MM.1S (cell line): ENCODE data around the gene ZMYND12.

ENCODE experiments used
- DNase-seq: peaks from one replicate; pipeline ENCODE4 v3.0.0-alpha.2; 2015
- H2AFZ ChIP-seq: fragments of 300-600 bp; sonication (generic); 2 replicates; pipeline ENCODE4 v1.6.0; 2016; ENCODE audit warnings: antibody characterized with exemption, low read length
- H3F3A ChIP-seq: fragments of 300-600 bp; sonication (generic); 2 replicates; pipeline ENCODE4 v1.6.1; 2016; ENCODE audit warnings: mild to moderate bottlenecking, antibody characterized with exemption, low read length, moderate library complexity, mixed read lengths; ENCODE audit not compliant: insufficient read depth
- H3K27ac ChIP-seq: fragments of 300-600 bp; sonication (generic); 2 replicates; pipeline ENCODE4 v1.5.1; 2016; ENCODE audit warnings: mild to moderate bottlenecking, low read length
- H3K27me3 ChIP-seq: fragments of 300-600 bp; sonication (generic); replicated peaks from 2 replicates; pipeline ENCODE4 v1.6.0; 2016; ENCODE audit warnings: low read length; ENCODE audit not compliant: insufficient read depth
- H3K36me3 ChIP-seq: fragments of 300-600 bp; sonication (generic); replicated peaks from 2 replicates; pipeline ENCODE4 v1.6.1; 2016; ENCODE audit warnings: mild to moderate bottlenecking, low read length, mixed read lengths; ENCODE audit not compliant: insufficient read depth
- H3K4me1 ChIP-seq: fragments of 300-600 bp; sonication (generic); 2 replicates; pipeline ENCODE4 v1.6.1; 2016; ENCODE audit warnings: low read length, mixed read lengths
- H3K4me2 ChIP-seq: fragments of 300-600 bp; sonication (generic); 2 replicates; pipeline ENCODE4 v1.6.0; 2016; ENCODE audit warnings: low read depth, low read length
- H3K4me3 ChIP-seq: fragments of 300-600 bp; sonication (generic); 2 replicates; pipeline ENCODE4 v1.5.1; 2016; ENCODE audit warnings: low read length, mixed read lengths
- H3K79me2 ChIP-seq: fragments of 300-600 bp; sonication (generic); 2 replicates; pipeline ENCODE4 v1.6.1; 2016; ENCODE audit warnings: mixed run types, low read length, mixed read lengths
- H3K9ac ChIP-seq: fragments of 300-600 bp; sonication (generic); 2 replicates; pipeline ENCODE4 v1.6.1; 2016; ENCODE audit warnings: low read length, mixed read lengths
- H3K9me2 ChIP-seq: fragments of 300-600 bp; sonication (generic); replicated peaks from 2 replicates; pipeline ENCODE4 v1.6.1; 2016; ENCODE audit warnings: mild to moderate bottlenecking, low read length, mixed read lengths; ENCODE audit not compliant: insufficient read depth
- H3K9me3 ChIP-seq: fragments of 300-600 bp; sonication (generic); replicated peaks from 2 replicates; pipeline ENCODE4 v1.6.1; 2016; ENCODE audit warnings: mild to moderate bottlenecking, low read length, mixed read lengths; ENCODE audit not compliant: insufficient read depth
- H4K20me1 ChIP-seq: fragments of 300-600 bp; sonication (generic); 2 replicates; pipeline ENCODE4 v1.6.1; 2016; ENCODE audit warnings: mild to moderate bottlenecking, low read length, moderate library complexity, mixed read lengths; ENCODE audit not compliant: insufficient read depth
- EZH2 ChIP-seq: fragments of 300-600 bp; sonication (generic); optimal IDR thresholded peaks from 2 replicates; pipeline ENCODE3; 2017; ENCODE audit warnings: low read depth, mild to moderate bottlenecking, antibody characterized with exemption, low read length, mixed read lengths
- EZH2phosphoT487 ChIP-seq: fragments of 300-600 bp; sonication (generic); IDR thresholded peaks from 2 replicates; pipeline ENCODE4 v1.6.1; 2018; ENCODE audit warnings: antibody characterized with exemption, low read length
- TF ChIP-seq, protein P1 (sequence below): fragments of 300-600 bp; sonication (generic); IDR thresholded peaks from 2 replicates; pipeline ENCODE4 v1.5.1; 2016; ENCODE audit warnings: antibody characterized with exemption, low read length, mixed read lengths

ZMYND12 gene

GRCh38 chr1:42420911-42421585 is 34.8 kb downstream of the ZMYND12 start:
- Histone ChIP-seq H3F3A (no peaks in the 10 kb centered on the region), H3K9me2 (no peaks in the 10 kb centered on the region), H4K20me1 (no peaks in the 10 kb centered on the region), H3K9ac (no peak overlapping the region), H3K9me3 (no peaks in the 10 kb centered on the region), H3K4me2 (no peak overlapping the region), H3K79me2 (no peaks in the 10 kb centered on the region), H3K4me3 (no peak overlapping the region), H3K36me3 (no peaks in the 10 kb centered on the region), H3K27me3 (no peaks in the 10 kb centered on the region), H2AFZ (no peak overlapping the region), H3K27ac (no peak overlapping the region), H3K4me1 (no peaks in the 10 kb centered on the region)
- TF ChIP-seq EZH2 (no peak), EZH2phosphoT487 (no peak)
- TF ChIP-seq, protein P1, sequence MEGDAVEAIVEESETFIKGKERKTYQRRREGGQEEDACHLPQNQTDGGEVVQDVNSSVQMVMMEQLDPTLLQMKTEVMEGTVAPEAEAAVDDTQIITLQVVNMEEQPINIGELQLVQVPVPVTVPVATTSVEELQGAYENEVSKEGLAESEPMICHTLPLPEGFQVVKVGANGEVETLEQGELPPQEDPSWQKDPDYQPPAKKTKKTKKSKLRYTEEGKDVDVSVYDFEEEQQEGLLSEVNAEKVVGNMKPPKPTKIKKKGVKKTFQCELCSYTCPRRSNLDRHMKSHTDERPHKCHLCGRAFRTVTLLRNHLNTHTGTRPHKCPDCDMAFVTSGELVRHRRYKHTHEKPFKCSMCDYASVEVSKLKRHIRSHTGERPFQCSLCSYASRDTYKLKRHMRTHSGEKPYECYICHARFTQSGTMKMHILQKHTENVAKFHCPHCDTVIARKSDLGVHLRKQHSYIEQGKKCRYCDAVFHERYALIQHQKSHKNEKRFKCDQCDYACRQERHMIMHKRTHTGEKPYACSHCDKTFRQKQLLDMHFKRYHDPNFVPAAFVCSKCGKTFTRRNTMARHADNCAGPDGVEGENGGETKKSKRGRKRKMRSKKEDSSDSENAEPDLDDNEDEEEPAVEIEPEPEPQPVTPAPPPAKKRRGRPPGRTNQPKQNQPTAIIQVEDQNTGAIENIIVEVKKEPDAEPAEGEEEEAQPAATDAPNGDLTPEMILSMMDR: no peak
- DNase-seq: no peak

DNA sequence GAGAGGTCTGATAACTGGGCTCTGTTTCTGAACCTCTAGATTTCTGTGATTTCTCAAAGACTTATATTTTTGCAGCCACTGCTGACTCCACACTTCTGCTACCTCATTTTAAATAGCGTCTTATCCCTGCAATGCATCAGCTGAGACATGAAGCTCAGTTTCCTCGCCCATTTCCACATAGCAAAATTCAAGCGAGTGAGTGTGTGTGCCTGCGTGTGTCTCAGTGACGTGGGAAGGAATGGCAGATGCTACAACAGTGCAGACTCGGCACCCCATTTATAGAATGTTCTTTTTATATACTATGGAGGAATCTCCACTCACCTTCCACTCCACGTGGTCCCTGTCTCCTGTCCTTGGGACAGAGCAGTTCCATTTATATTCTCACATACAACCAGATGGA is 35.7 kb downstream of the ZMYND12 start:
- Histone ChIP-seq H3K9me2 (no peaks in the 10 kb centered on the region), H3K27me3 (no peaks in the 10 kb centered on the region), H3K79me2 (no peaks in the 10 kb centered on the region), H3K4me2 (no peak overlapping the region), H3K9ac (no peak overlapping the region), H3K9me3 (no peaks in the 10 kb centered on the region), H3K4me3 (no peak overlapping the region), H3K27ac (no peak overlapping the region), H3K36me3 (no peaks in the 10 kb centered on the region), H3F3A (no peaks in the 10 kb centered on the region), H2AFZ (no peak overlapping the region), H4K20me1 (no peaks in the 10 kb centered on the region), H3K4me1 (no peaks in the 10 kb centered on the region)
- no peak for TF ChIP-seq EZH2phosphoT487
- TF ChIP-seq, protein P1: no peak
- no peak for TF ChIP-seq EZH2
- no peak for DNase-seq

GRCh38 chr1:42419126-42419821 is 36.5 kb downstream of the ZMYND12 start:
- Histone ChIP-seq H3K9me2 (no peaks in the 10 kb centered on the region), H3K4me3 (no peak overlapping the region), H2AFZ (no peak overlapping the region), H4K20me1 (no peaks in the 10 kb centered on the region), H3K27me3 (no peaks in the 10 kb centered on the region), H3K9ac (no peak overlapping the region), H3K4me1 (no peaks in the 10 kb centered on the region), H3K9me3 (no peaks in the 10 kb centered on the region), H3K4me2 (no peak overlapping the region), H3K27ac (no peak overlapping the region), H3F3A (no peaks in the 10 kb centered on the region), H3K36me3 (no peaks in the 10 kb centered on the region), H3K79me2 (no peaks in the 10 kb centered on the region)
- no peak for DNase-seq
- no peak for TF ChIP-seq EZH2
- no peak for TF ChIP-seq EZH2phosphoT487
- TF ChIP-seq, protein P1: no peak
